ENCODE data around the gene LMBRD1. TPM values are rescaled to one million over a fixed set of nuclear protein-coding genes. Genes with fewer than 3 reads are reported as not detected.
A peak's percentile ranks its signal among the peaks of the same experiment; 100 is the strongest.

LMBRD1 gene
- polyA plus RNA-seq, 2 of the 4 experiments (the other 2 are of a cell fraction) = 14.1 to 23.8 TPM

- TF ChIP-seq CTCF (IDR thresholded peaks at IDR 0.05) = peak; percentile 51
- TF ChIP-seq NPAS2 (CRISPR knock-in tag; IDR thresholded peaks at IDR 0.05; ENCODE audit: borderline replicate concordance) = no peak
- 0 out of 3 replicates have a peak, but pooled peaks have one; percentile 18 for TF ChIP-seq SMC3 (IDR thresholded peaks at IDR 0.05)
- peak; percentile 33 to 39; a peak in 4 of 5 replicates for TF ChIP-seq RAD21 (conservative IDR thresholded peaks at IDR 0.05 in 1 of 2, IDR thresholded peaks at IDR 0.05 in 1 of 2)
- CTCF ChIA-PET = interaction anchor here (1.1 kb wide), 1 partner anchor 51 kb away, joined by 3 read pairs; no protein-coding TSS in a partner anchor
- DNase-seq (ENCODE audit: low read depth in 1 of 2, low spot score in 1 of 2) = peak; percentile 3 to 57
- Histone ChIP-seq H3K4me3 (no peak overlapping the region), H3K4me1 (no peaks in the 10 kb centered on the region), H3K27ac (no peak overlapping the region), H3K4me2 (0 out of 3 replicates have a peak overlapping the region, but pooled peaks have one; percentile 25), H3K9me3 (no peaks in the 10 kb centered on the region)
- POLR2A ChIA-PET = no interaction called here
- FAIRE-seq = no peak
- WGBS (ENCODE audit: missing lambda C conversion rate) = 2% methylated on average over 5 of the region's 5 CpGs
- peak in 1 of 2 experiments; percentile 72; a peak in 3 of 6 replicates for ATAC-seq
Measured at GRCh38 chr6:69835414-69836179, 38.8 kb upstream of the LMBRD1 start.

DNA sequence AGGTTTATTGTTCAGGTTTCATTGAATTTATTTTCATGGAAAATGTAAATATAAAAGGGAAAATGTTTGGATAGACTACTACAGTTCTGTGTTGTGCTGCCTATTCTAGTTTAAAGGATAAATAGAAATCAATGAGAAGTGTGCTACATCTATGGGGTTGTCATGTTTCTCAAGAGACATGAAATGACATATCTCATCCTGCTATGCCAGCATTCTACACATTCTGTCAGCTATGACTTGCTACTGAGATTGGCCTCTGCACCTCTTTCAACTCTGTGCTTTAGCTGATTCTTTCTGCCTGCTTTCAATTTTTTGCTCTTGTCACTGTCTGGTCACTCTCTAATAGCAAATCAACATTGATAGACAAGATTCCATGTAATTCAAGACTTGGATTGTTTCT lies 35.7 kb upstream of the LMBRD1 start:
- H3K4me3 ChIP-seq = no peak overlapping the region
- no peak for ATAC-seq
- CTCF ChIA-PET = no interaction called here
- no peaks in the 10 kb centered on the region for H3K9me3 ChIP-seq
- no peaks in the 10 kb centered on the region for H3K4me1 ChIP-seq
- FAIRE-seq = no peak
- no peak for TF ChIP-seq ZNF302 (CRISPR knock-in tag; IDR thresholded peaks at IDR 0.05)
- TF ChIP-seq RARB (CRISPR knock-in tag; IDR thresholded peaks at IDR 0.05) = no peak
- TF ChIP-seq ZSCAN20 (CRISPR knock-in tag; IDR thresholded peaks at IDR 0.05) = no peak
- TF ChIP-seq TP53 (CRISPR knock-in tag; IDR thresholded peaks at IDR 0.05) = no peak
- no peak for TF ChIP-seq ATOH8 (CRISPR knock-in tag; IDR thresholded peaks at IDR 0.05; ENCODE audit: low read depth)
- no peak for TF ChIP-seq MAFK (IDR thresholded peaks at IDR 0.05; ENCODE audit: partially characterized antibody)
- TF ChIP-seq, protein P1, sequence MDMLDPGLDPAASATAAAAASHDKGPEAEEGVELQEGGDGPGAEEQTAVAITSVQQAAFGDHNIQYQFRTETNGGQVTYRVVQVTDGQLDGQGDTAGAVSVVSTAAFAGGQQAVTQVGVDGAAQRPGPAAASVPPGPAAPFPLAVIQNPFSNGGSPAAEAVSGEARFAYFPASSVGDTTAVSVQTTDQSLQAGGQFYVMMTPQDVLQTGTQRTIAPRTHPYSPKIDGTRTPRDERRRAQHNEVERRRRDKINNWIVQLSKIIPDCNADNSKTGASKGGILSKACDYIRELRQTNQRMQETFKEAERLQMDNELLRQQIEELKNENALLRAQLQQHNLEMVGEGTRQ (IDR thresholded peaks at IDR 0.05) = no peak
- no peak for TF ChIP-seq FOSL2 (IDR thresholded peaks at IDR 0.05)
- no peak for TF ChIP-seq FOSL2 (CRISPR knock-in tag; IDR thresholded peaks at IDR 0.05)
- no peak for TF ChIP-seq JUN (IDR thresholded peaks at IDR 0.05)
- TF ChIP-seq, protein P2, sequence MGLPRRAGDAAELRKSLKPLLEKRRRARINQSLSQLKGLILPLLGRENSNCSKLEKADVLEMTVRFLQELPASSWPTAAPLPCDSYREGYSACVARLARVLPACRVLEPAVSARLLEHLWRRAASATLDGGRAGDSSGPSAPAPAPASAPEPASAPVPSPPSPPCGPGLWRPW (IDR thresholded peaks at IDR 0.05) = no peak
- no peak for TF ChIP-seq RNF2 (IDR thresholded peaks at IDR 0.05; ENCODE audit: borderline replicate concordance, low read depth)
- TF ChIP-seq, protein P3, sequence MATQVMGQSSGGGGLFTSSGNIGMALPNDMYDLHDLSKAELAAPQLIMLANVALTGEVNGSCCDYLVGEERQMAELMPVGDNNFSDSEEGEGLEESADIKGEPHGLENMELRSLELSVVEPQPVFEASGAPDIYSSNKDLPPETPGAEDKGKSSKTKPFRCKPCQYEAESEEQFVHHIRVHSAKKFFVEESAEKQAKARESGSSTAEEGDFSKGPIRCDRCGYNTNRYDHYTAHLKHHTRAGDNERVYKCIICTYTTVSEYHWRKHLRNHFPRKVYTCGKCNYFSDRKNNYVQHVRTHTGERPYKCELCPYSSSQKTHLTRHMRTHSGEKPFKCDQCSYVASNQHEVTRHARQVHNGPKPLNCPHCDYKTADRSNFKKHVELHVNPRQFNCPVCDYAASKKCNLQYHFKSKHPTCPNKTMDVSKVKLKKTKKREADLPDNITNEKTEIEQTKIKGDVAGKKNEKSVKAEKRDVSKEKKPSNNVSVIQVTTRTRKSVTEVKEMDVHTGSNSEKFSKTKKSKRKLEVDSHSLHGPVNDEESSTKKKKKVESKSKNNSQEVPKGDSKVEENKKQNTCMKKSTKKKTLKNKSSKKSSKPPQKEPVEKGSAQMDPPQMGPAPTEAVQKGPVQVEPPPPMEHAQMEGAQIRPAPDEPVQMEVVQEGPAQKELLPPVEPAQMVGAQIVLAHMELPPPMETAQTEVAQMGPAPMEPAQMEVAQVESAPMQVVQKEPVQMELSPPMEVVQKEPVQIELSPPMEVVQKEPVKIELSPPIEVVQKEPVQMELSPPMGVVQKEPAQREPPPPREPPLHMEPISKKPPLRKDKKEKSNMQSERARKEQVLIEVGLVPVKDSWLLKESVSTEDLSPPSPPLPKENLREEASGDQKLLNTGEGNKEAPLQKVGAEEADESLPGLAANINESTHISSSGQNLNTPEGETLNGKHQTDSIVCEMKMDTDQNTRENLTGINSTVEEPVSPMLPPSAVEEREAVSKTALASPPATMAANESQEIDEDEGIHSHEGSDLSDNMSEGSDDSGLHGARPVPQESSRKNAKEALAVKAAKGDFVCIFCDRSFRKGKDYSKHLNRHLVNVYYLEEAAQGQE (IDR thresholded peaks at IDR 0.05) = no peak
- TF ChIP-seq POLR2A (IDR thresholded peaks at IDR 0.05; ENCODE audit: low read length) = no peak
- TF ChIP-seq HOXB5 (CRISPR knock-in tag; IDR thresholded peaks at IDR 0.05) = no peak
- TF ChIP-seq CHD4 (IDR thresholded peaks at IDR 0.05; ENCODE audit: borderline replicate concordance) = no peak
- no peak for TF ChIP-seq ESRRA (IDR thresholded peaks at IDR 0.05; ENCODE audit: borderline replicate concordance, low read length)
- no peak for TF ChIP-seq ZC3H11A (IDR thresholded peaks at IDR 0.05)
- no peak for TF ChIP-seq NR3C1 (IDR thresholded peaks at IDR 0.05)
- POLR2A ChIA-PET = no interaction called here
- DNase-seq (ENCODE audit: low read depth in 1 of 2, low spot score in 1 of 2) = no peak
- no peak overlapping the region for H3K4me2 ChIP-seq
- no peak overlapping the region for H3K27ac ChIP-seq
